H1 (cell line): ENCODE measurements around the gene DENND4C. TPM values are rescaled to one million over a fixed set of nuclear protein-coding genes. Genes with fewer than 3 reads are reported as not detected.

ENCODE experiments used
- CTCF ChIA-PET: fragments of 300-600 bp; sonication (Branson Sonifier 250); formaldehyde crosslinking; loops from one replicate; lab custom pipeline; 2021; ENCODE audit not compliant: partially characterized antibody; lab: Charles Lee
- POLR2A ChIA-PET: fragments of 300-600 bp; sonication (Branson Sonifier 250); formaldehyde crosslinking; loops from one replicate; lab custom pipeline; 2021; ENCODE audit warnings: inconsistent platforms; ENCODE audit not compliant: partially characterized antibody; lab: Charles Lee
- DNase-seq, 2 experiments: peaks; one replicate each; pipeline versions ENCODE4 v3.0.0 to v3.0.0-alpha.2; 2010 to 2022; ENCODE audit warnings: low spot score in 2 of 2, low read depth in 1 of 2, mixed read lengths in 1 of 2
- FAIRE-seq: peaks from 2 replicates; lab custom pipeline; 2011; peaks lifted over from hg19 to GRCh38; lab: Jason Lieb, UNC
- H2AFZ ChIP-seq: 2 replicates; pipeline ENCODE4 v1.8.1; 2012; ENCODE audit warnings: low read length, inconsistent platforms
- H2AK5ac ChIP-seq: 2 replicates; pipeline ENCODE4 v1.6.1; 2013; ENCODE audit warnings: low read depth, low read length
- H2BK120ac ChIP-seq: replicated peaks from 2 replicates; pipeline ENCODE3; 2013; ENCODE audit warnings: low read depth, low read length, inconsistent platforms
- H2BK12ac ChIP-seq: 2 replicates; pipeline ENCODE4 v1.6.1; 2013; ENCODE audit warnings: low read depth, low read length
- H2BK15ac ChIP-seq: 2 replicates; pipeline ENCODE4 v1.6.1; 2013; ENCODE audit warnings: low read length
- H2BK20ac ChIP-seq: 2 replicates; pipeline ENCODE4 v1.6.1; 2013; ENCODE audit warnings: low read length
- H2BK5ac ChIP-seq: 2 replicates; pipeline ENCODE4 v1.6.1; 2013; ENCODE audit warnings: low read depth, low read length
- H3K14ac ChIP-seq: 2 replicates; pipeline ENCODE4 v1.6.1; 2013; ENCODE audit warnings: inconsistent platforms; ENCODE audit not compliant: insufficient read length
- H3K18ac ChIP-seq: 2 replicates; pipeline ENCODE4 v1.6.1; 2013; ENCODE audit warnings: low read length; ENCODE audit errors: extremely low read depth
- H3K23ac ChIP-seq: 2 replicates; pipeline ENCODE4 v1.6.1; 2013; ENCODE audit warnings: inconsistent platforms; ENCODE audit not compliant: insufficient read length
- H3K23me2 ChIP-seq: 2 replicates; pipeline ENCODE4 v1.6.1; 2013; ENCODE audit warnings: low read depth, low read length
- H3K27ac ChIP-seq: 2 replicates; pipeline ENCODE4 v1.6.1; 2011; ENCODE audit warnings: low read depth, low read length, inconsistent platforms
- H3K27me3 ChIP-seq, 4 experiments: replicated peaks in 1 of 4; 1 replicate in 1 of 4; 2 replicates in 3 of 4; pipeline versions ENCODE4 v1.6.1 to v1.8.1; 2011 to 2013; ENCODE audit warnings: low read length in 3 of 4, mild to moderate bottlenecking in 3 of 4, inconsistent platforms in 2 of 4, mixed read lengths in 2 of 4, moderate library complexity in 1 of 4; ENCODE audit not compliant: control insufficient read depth in 3 of 4, insufficient read depth in 3 of 4; ENCODE audit errors: extremely low read depth in 1 of 4
- H3K36me3 ChIP-seq, 4 experiments: 2 replicates each; pipeline versions ENCODE4 v1.6.1 to v1.8.1; 2011 to 2013; ENCODE audit warnings: mild to moderate bottlenecking in 4 of 4, low read length in 3 of 4, moderate library complexity in 2 of 4, control low read depth in 1 of 4, inconsistent platforms in 1 of 4; ENCODE audit not compliant: insufficient read depth in 4 of 4, control insufficient read depth in 2 of 4
- H3K4ac ChIP-seq: replicated peaks from 2 replicates; pipeline ENCODE3; 2013; ENCODE audit warnings: low read length, low read depth, mixed read lengths, inconsistent platforms; ENCODE audit not compliant: insufficient read length
- H3K4me1 ChIP-seq, 4 experiments: replicated peaks in 1 of 4; 1 replicate in 1 of 4; 2 replicates in 3 of 4; pipeline versions ENCODE4 v1.6.1 to v1.8.1; 2011 to 2013; ENCODE audit warnings: low read length in 3 of 4, inconsistent platforms in 2 of 4, mixed read lengths in 1 of 4; ENCODE audit not compliant: insufficient read depth in 4 of 4, control insufficient read depth in 3 of 4
- H3K4me2 ChIP-seq, 2 experiments: 2 replicates each; pipeline versions ENCODE4 v1.6.1 to v1.8.1; 2011 to 2013; ENCODE audit warnings: low read depth in 2 of 2, low read length in 2 of 2, control low read depth in 1 of 2, inconsistent platforms in 1 of 2, mild to moderate bottlenecking in 1 of 2; ENCODE audit not compliant: insufficient read depth in 1 of 2
- H3K4me3 ChIP-seq, 4 experiments: fragments of 200-600, 300-600 bp in 1 of 4; sonication (generic), shearing (Covaris generic), sonication (Bioruptor Twin) in 1 of 4; 2 replicates each; pipeline versions ENCODE4 v1.5.1 to v1.8.1; 2011 to 2016; ENCODE audit warnings: low read length in 4 of 4, low read depth in 3 of 4, control low read depth in 2 of 4, inconsistent platforms in 2 of 4, mild to moderate bottlenecking in 2 of 4, mixed read lengths in 1 of 4, moderate library complexity in 1 of 4; ENCODE audit not compliant: insufficient read depth in 2 of 4; ENCODE audit errors: extremely low read depth in 1 of 4
- H3K56ac ChIP-seq: replicated peaks from 2 replicates; pipeline ENCODE3; 2013; ENCODE audit warnings: low read depth, mild to moderate bottlenecking, mixed read lengths, low read length, inconsistent platforms; ENCODE audit not compliant: insufficient read length
- H3K79me1 ChIP-seq: 2 replicates; pipeline ENCODE4 v1.6.1; 2013; ENCODE audit warnings: low read depth, low read length, control low read depth
- H3K79me2 ChIP-seq, 2 experiments: 2 replicates each; pipeline versions ENCODE4 v1.6.1 to v1.8.1; 2012 to 2013; ENCODE audit warnings: low read length in 2 of 2, mild to moderate bottlenecking in 2 of 2, inconsistent platforms in 1 of 2; ENCODE audit not compliant: insufficient read depth in 2 of 2, control insufficient read depth in 1 of 2
- H3K9ac ChIP-seq, 4 experiments: replicated peaks in 1 of 4; 1 replicate in 1 of 4; 2 replicates in 3 of 4; pipeline versions ENCODE4 v1.6.1 to v1.8.1; 2011 to 2013; ENCODE audit warnings: low read depth in 3 of 4, low read length in 3 of 4, control low read depth in 2 of 4, mild to moderate bottlenecking in 2 of 4, moderate library complexity in 2 of 4, inconsistent platforms in 1 of 4; ENCODE audit errors: extremely low read depth in 1 of 4
- H3K9me3 ChIP-seq, 2 experiments: 2 replicates each; pipeline versions ENCODE4 v1.6.1 to v1.8.1; 2012 to 2013; ENCODE audit warnings: mild to moderate bottlenecking in 2 of 2, moderate library complexity in 2 of 2, control low read depth in 1 of 2, inconsistent platforms in 1 of 2, low read depth in 1 of 2, low read length in 1 of 2, mixed read lengths in 1 of 2; ENCODE audit not compliant: insufficient read depth in 2 of 2
- H4K20me1 ChIP-seq, 2 experiments: replicated peaks in 1 of 2; 2 replicates each; pipeline versions ENCODE3 to v1.8.1; 2011 to 2013; ENCODE audit warnings: inconsistent platforms in 2 of 2, low read length in 2 of 2, mild to moderate bottlenecking in 1 of 2; ENCODE audit not compliant: insufficient read depth in 2 of 2, control insufficient read depth in 1 of 2
- H4K5ac ChIP-seq: 2 replicates; pipeline ENCODE4 v1.6.1; 2013; ENCODE audit warnings: low read length, low read depth, mixed read lengths, inconsistent platforms; ENCODE audit not compliant: insufficient read length
- H4K8ac ChIP-seq: 2 replicates; pipeline ENCODE4 v1.8.0; 2013; ENCODE audit warnings: mild to moderate bottlenecking, moderate library complexity, low read length, inconsistent platforms; ENCODE audit not compliant: insufficient read depth; ENCODE audit errors: extremely low read depth
- H4K91ac ChIP-seq: replicated peaks from 2 replicates; pipeline ENCODE3; 2013; ENCODE audit warnings: low read length, mixed read lengths, inconsistent platforms; ENCODE audit not compliant: insufficient read length
- CBX5 ChIP-seq: fragments of 300-800, 300-1000 bp; sonication (generic); IDR thresholded peaks from 2 replicates; pipeline ENCODE4 v1.7.1; 2016; ENCODE audit warnings: antibody characterized with exemption, low read length, low read depth
- CHD2 ChIP-seq: IDR thresholded peaks from 2 replicates; pipeline ENCODE4 v1.6.1; 2012; ENCODE audit warnings: low read length, improper control_type of control experiment
- CTBP2 ChIP-seq: IDR thresholded peaks from 2 replicates; pipeline ENCODE4 v1.7.0; 2011; ENCODE audit warnings: borderline replicate concordance, mild to moderate bottlenecking, moderate library complexity, mixed read lengths, low read length; ENCODE audit not compliant: insufficient read depth, insufficient read length
- E2F6 ChIP-seq: IDR thresholded peaks from 2 replicates; pipeline ENCODE4 v1.6.1; 2012; ENCODE audit warnings: inconsistent platforms
- SP2 ChIP-seq: IDR thresholded peaks from 2 replicates; pipeline ENCODE4 v1.6.1; 2012; ENCODE audit warnings: mild to moderate bottlenecking, low read length, inconsistent platforms
- SUZ12 ChIP-seq: fragments of 200-600 bp; sonication (generic); IDR thresholded peaks from 2 replicates; pipeline ENCODE4 v1.6.1; 2012; ENCODE audit warnings: mild to moderate bottlenecking, inconsistent platforms, low read length, moderate library complexity, mixed read lengths
- TAF7 ChIP-seq: optimal IDR thresholded peaks from 2 replicates; pipeline ENCODE3; 2011; ENCODE audit warnings: low read depth, mild to moderate bottlenecking, inconsistent platforms, low read length, moderate library complexity, borderline replicate concordance
- TBP ChIP-seq: IDR thresholded peaks from 2 replicates; pipeline ENCODE4 v1.6.1; 2011; ENCODE audit warnings: low read depth, low read length, improper control_type of control experiment
- YY1 ChIP-seq: IDR thresholded peaks from 2 replicates; pipeline ENCODE4 v1.6.1; 2011; ENCODE audit warnings: low read depth, mild to moderate bottlenecking, low read length
- WGBS, 2 experiments: shearing (Covaris generic) in 1 of 2; methylation state at CpG; one replicate each; pipeline versions ENCODE4 v1.1.6 to v1.1.7; 2013 to 2015; ENCODE audit warnings: low lambda C conversion rate in 2 of 2, mixed read lengths in 2 of 2, inconsistent platforms in 1 of 2, low coverage in 1 of 2, missing lambda C conversion rate in 1 of 2; ENCODE audit not compliant: insufficient replicate concordance in 2 of 2, insufficient coverage in 1 of 2, insufficient read length in 1 of 2; ENCODE audit errors: extremely low coverage in 1 of 2, missing lambda C conversion rate in 1 of 2; 5-methylcytosine and 5-hydroxymethylcytosine counted together
- polyA plus RNA-seq, 7 experiments: library from polyadenylated mRNA; depleted of rRNA in 3 of 7; stranded (reverse) in 5 of 7; unstranded in 2 of 7; fragments of >200 nt in 5 of 7; fragments of 200-250 nt in 2 of 7; gene quantifications; 1 replicate in 5 of 7; 2 replicates in 1 of 7; 4 replicates in 1 of 7; pipeline versions ENCODE4 v1.2.1 to v1.2.3, GENCODE V29; 2011 to 2013; ENCODE audit warnings: missing spikeins in 2 of 7, mixed read lengths in 2 of 7
- total RNA-seq: library from RNA; stranded (reverse); fragmentation: NEBNext Ultra II Directional; extraction: Animal tissue kit (Norgen Biotek cat#: 25700); gene quantifications from 2 replicates; pipeline ENCODE4 v1.2.1, GENCODE V29; 2021

DENND4C gene
- total and polyA plus RNA-seq, 2 of the 8 experiments (the other 6 are each of a cell fraction or from before 2014, with no cell fraction given), result 6.9 to 18.9 TPM

GRCh38 chr9:19224563-19224962 lies 5.9 kb upstream of the DENND4C start:
- WGBS, 2 experiments, result 89 to 100% methylated on average over 2 to 7 of the region's 7 CpGs
- no peak overlapping the region for H3K4ac ChIP-seq
- H4K8ac ChIP-seq, result no peak overlapping the region
- H3K56ac ChIP-seq, result no peak overlapping the region
- TF ChIP-seq CBX5, result no peak
- TF ChIP-seq CHD2, result no peak
- no peak for TF ChIP-seq YY1
- no peak for TF ChIP-seq CTBP2
- no peak for TF ChIP-seq SUZ12
- no peak for TF ChIP-seq TBP
- no peak for TF ChIP-seq E2F6
- TF ChIP-seq SP2, result no peak
- TF ChIP-seq TAF7, result no peak
- H2AK5ac ChIP-seq, result no peak overlapping the region
- no peak overlapping the region for H2AFZ ChIP-seq
- no peaks in the 10 kb centered on the region for H3K79me1 ChIP-seq
- H2BK5ac ChIP-seq, result no peak overlapping the region
- no peaks in the 10 kb centered on the region for H3K27me3 ChIP-seq
- DNase-seq (no peak), FAIRE-seq (no peak)
- no peak overlapping the region for H3K9ac ChIP-seq
- H2BK120ac ChIP-seq, result no peak overlapping the region
- H2BK12ac ChIP-seq, result no peak overlapping the region
- H3K18ac ChIP-seq, result no peak overlapping the region
- no peak overlapping the region for H3K4me3 ChIP-seq
- no peak overlapping the region for H3K14ac ChIP-seq
- H3K4me2 ChIP-seq, result no peak overlapping the region
- no peaks in the 10 kb centered on the region for H4K20me1 ChIP-seq
- peaks cover 0 to 3% (median 0%) of the 10 kb centered on the region in 4 experiments; a peak in 2 of 7 replicates for H3K4me1 ChIP-seq
- H3K23me2 ChIP-seq, result no peaks in the 10 kb centered on the region
- H3K23ac ChIP-seq, result no peak overlapping the region
- ChIA-PET POLR2A (interaction anchor here (1.6 kb wide), 1 partner anchor 28 kb away, joined by 4 read pairs; no protein-coding TSS in a partner anchor), CTCF (interaction anchor here (1.6 kb wide), 1 partner anchor 22 kb away, joined by 5 read pairs; no protein-coding TSS in a partner anchor)
- H3K79me2 ChIP-seq, result no peaks in the 10 kb centered on the region
- H4K91ac ChIP-seq, result no peak overlapping the region
- no peak overlapping the region for H4K5ac ChIP-seq
- H2BK15ac ChIP-seq, result no peak overlapping the region
- H3K9me3 ChIP-seq, result no peaks in the 10 kb centered on the region
- no peaks in the 10 kb centered on the region for H3K36me3 ChIP-seq
- no peak overlapping the region for H2BK20ac ChIP-seq
- H3K27ac ChIP-seq, result no peak overlapping the region
